ENCODE results near the gene ZNF628.
"Not testable (repeated sequence)": the region's sequence is repeated elsewhere in the genome, so short reads cannot be mapped to it uniquely, and the experiment has no call there.

Gene ZNF628

GRCh38 chr19:55476100-55476775 lies at the start of gene ZNF628:
ZNF628 (plus strand) TSS chr19:55476617; CDS start chr19:55479911, 3,294 bp downstream.
- peak; percentile 99 for DNase-seq

- DNase-seq: no peak
Observed at GRCh38 chr19:55431183-55431582, 45.2 kb upstream of the ZNF628 start.

- DNase-seq: no peak
Observed at GRCh38 chr19:55432241-55432959, 44.0 kb upstream of the ZNF628 start.

GRCh38 chr19:55433292-55433691 lies 43.1 kb upstream of the ZNF628 start:
- no peak for DNase-seq

GRCh38 chr19:55434356-55434919 lies 42.0 kb upstream of the ZNF628 start:
- no peak for DNase-seq

GRCh38 chr19:55435020-55435419 lies 41.4 kb upstream of the ZNF628 start:
- no peak for DNase-seq

- DNase-seq: no peak
Observed at GRCh38 chr19:55436847-55437246, 39.6 kb upstream of the ZNF628 start.

- DNase-seq: no peak
Observed at GRCh38 chr19:55437410-55437809, 39.0 kb upstream of the ZNF628 start.

- DNase-seq: no peak
Observed at GRCh38 chr19:55439052-55439451, 37.4 kb upstream of the ZNF628 start.

GRCh38 chr19:55440411-55441105 lies 35.9 kb upstream of the ZNF628 start:
- no peak for DNase-seq

GRCh38 chr19:55441319-55441691 lies 35.1 kb upstream of the ZNF628 start:
- no peak for DNase-seq

- DNase-seq: no peak
Observed at GRCh38 chr19:55441692-55442321, 34.6 kb upstream of the ZNF628 start.

- no peak for DNase-seq
Observed at GRCh38 chr19:55442372-55442961, 34.0 kb upstream of the ZNF628 start.

- DNase-seq: no peak
Observed at GRCh38 chr19:55443045-55443823, 33.2 kb upstream of the ZNF628 start, which contains the start of gene SHISA7. SHISA7 (minus strand) TSS chr19:55443300; CDS start chr19:55442863, 437 bp downstream.

GRCh38 chr19:55443824-55444480 lies 32.5 kb upstream of the ZNF628 start:
- DNase-seq: no peak

GRCh38 chr19:55444646-55445045 lies 31.8 kb upstream of the ZNF628 start:
- DNase-seq: no peak

GRCh38 chr19:55446060-55446459 lies 30.4 kb upstream of the ZNF628 start:
- DNase-seq: no peak

GRCh38 chr19:55447421-55448174 lies 28.8 kb upstream of the ZNF628 start:
- no peak for DNase-seq

- not testable (repeated sequence) for DNase-seq
Observed at GRCh38 chr19:55448175-55448490, 28.3 kb upstream of the ZNF628 start.

GRCh38 chr19:55449469-55449868 lies 26.9 kb upstream of the ZNF628 start:
- no peak for DNase-seq

Measured in activated CD8-positive, alpha-beta memory T cell treated with anti-CD3 and anti-CD28 coated beads for 24 hours (primary cell).